ENCODE measurements around the gene LRFN5. TPM values are rescaled to one million over a fixed set of nuclear protein-coding genes. Genes with fewer than 3 reads are reported as not detected.

LRFN5 gene
- polyA plus RNA-seq, 3 donors: not detected

GRCh38 chr14:41607966-41608663 lies 1.4 kb downstream of the LRFN5 start:
- no peaks in the 10 kb centered on the region for H3K36me3 ChIP-seq (replicated peaks in 1 of 2; ENCODE audit: control insufficient read depth in 1 of 2, insufficient read depth in 2 of 2, low read length in 2 of 2)
- Mint-ChIP-seq H3K4me3 (peak overlapping the region in 1 of 2 donors; percentile 81), H3K36me3 (no peaks in the 10 kb centered on the region), H3K4me1 (peaks cover 11% of the 10 kb centered on the region), H3K27me3 (ENCODE audit: low read depth in 3 of 3) (peaks cover 65 to 77% (median 69%) of the 10 kb centered on the region in 3 donors), H3K9me3 (peaks cover 0 to 18% (median 2%) of the 10 kb centered on the region in 7 donors), H3K27ac (no peak overlapping the region)
- no peak overlapping the region for H3K27ac ChIP-seq (ENCODE audit: low read depth in 1 of 2, low read length in 2 of 2)
- H3K27me3 ChIP-seq (ENCODE audit: control insufficient read depth in 2 of 2, insufficient read depth in 2 of 2, low read length in 2 of 2): peaks cover 70 to 76% of the 10 kb centered on the region in 2 donors
- no peaks in the 10 kb centered on the region for H3K79me2 ChIP-seq (ENCODE audit: insufficient read depth, low read length)
- intact Hi-C loops (cut with micrococcal nuclease): no loop called here
- no peak overlapping the region for H3K9ac ChIP-seq (ENCODE audit: insufficient read depth, low read length, poor library complexity, severe bottlenecking)
- no peak overlapping the region for H3K4me3 ChIP-seq (replicated peaks in 1 of 3; ENCODE audit: low read depth in 2 of 3, low read length in 3 of 3)
- H3K9me3 ChIP-seq (replicated peaks in 1 of 2; ENCODE audit: control insufficient read depth in 1 of 2, insufficient read depth in 1 of 2, low read length in 2 of 2): peaks cover 0 to 40% of the 10 kb centered on the region in 2 donors
- no peak overlapping the region for H3K4me2 ChIP-seq (replicated peaks; ENCODE audit: extremely low read depth, low read length, poor library complexity, severe bottlenecking)
- no peaks in the 10 kb centered on the region for H4K20me1 ChIP-seq (ENCODE audit: insufficient read depth, low read length)
- no peaks in the 10 kb centered on the region for H3K4me1 ChIP-seq (ENCODE audit: control insufficient read depth in 1 of 2, insufficient read depth in 2 of 2, low read length in 2 of 2)
- no peak overlapping the region for H2AFZ ChIP-seq (ENCODE audit: insufficient read depth, low read depth, low read length, poor library complexity, severe bottlenecking)
- no peak for TF ChIP-seq CTCF (IDR thresholded peaks at IDR 0.05)
- no peak for DNase-seq
- WGBS (ENCODE audit: insufficient coverage): 2% methylated on average over 36 of the region's 55 CpGs

- no peaks in the 10 kb centered on the region for H3K36me3 Mint-ChIP-seq
- H3K4me2 ChIP-seq (replicated peaks; ENCODE audit: extremely low read depth, low read length, poor library complexity, severe bottlenecking): no peak overlapping the region
- H3K9me3 Mint-ChIP-seq: peaks cover 0 to 18% (median 2%) of the 10 kb centered on the region in 7 donors
- H3K27ac ChIP-seq (ENCODE audit: low read depth in 1 of 2, low read length in 2 of 2): no peak overlapping the region
- no peak for TF ChIP-seq CTCF (IDR thresholded peaks at IDR 0.05)
- DNase-seq: no peak
- WGBS (ENCODE audit: insufficient coverage): 10% methylated on average over 2 of the region's 15 CpGs
- no peaks in the 10 kb centered on the region for H3K4me1 ChIP-seq (ENCODE audit: control insufficient read depth in 1 of 2, insufficient read depth in 2 of 2, low read length in 2 of 2)
- no peaks in the 10 kb centered on the region for H3K79me2 ChIP-seq (ENCODE audit: insufficient read depth, low read length)
- no peak overlapping the region for H3K27ac Mint-ChIP-seq
- H3K4me1 Mint-ChIP-seq: peaks cover 11% of the 10 kb centered on the region
- no peaks in the 10 kb centered on the region for H3K36me3 ChIP-seq (replicated peaks in 1 of 2; ENCODE audit: control insufficient read depth in 1 of 2, insufficient read depth in 2 of 2, low read length in 2 of 2)
- H3K27me3 Mint-ChIP-seq (ENCODE audit: low read depth in 3 of 3): peaks cover 65 to 73% (median 65%) of the 10 kb centered on the region in 3 donors
- H3K9ac ChIP-seq (ENCODE audit: insufficient read depth, low read length, poor library complexity, severe bottlenecking): no peak overlapping the region
- H4K20me1 ChIP-seq (ENCODE audit: insufficient read depth, low read length): no peaks in the 10 kb centered on the region
- H2AFZ ChIP-seq (ENCODE audit: insufficient read depth, low read depth, low read length, poor library complexity, severe bottlenecking): no peak overlapping the region
- peaks cover 0 to 40% of the 10 kb centered on the region in 2 donors for H3K9me3 ChIP-seq (replicated peaks in 1 of 2; ENCODE audit: control insufficient read depth in 1 of 2, insufficient read depth in 1 of 2, low read length in 2 of 2)
- intact Hi-C loops (cut with micrococcal nuclease): no loop called here
- peak overlapping the region in 1 of 2 donors; percentile 81 for H3K4me3 Mint-ChIP-seq
- peaks cover 64 to 71% of the 10 kb centered on the region in 2 donors for H3K27me3 ChIP-seq (ENCODE audit: control insufficient read depth in 2 of 2, insufficient read depth in 2 of 2, low read length in 2 of 2)
- no peak overlapping the region for H3K4me3 ChIP-seq (replicated peaks in 1 of 3; ENCODE audit: low read depth in 2 of 3, low read length in 3 of 3)
Measured at GRCh38 chr14:41608681-41609390, 2.2 kb downstream of the LRFN5 start.
